HG03575 (cell line): Measurements from ENCODE around the gene PPP1R1B.

Experiments used
- ATAC-seq: cut with Tn5 transposase; IDR thresholded peaks from one replicate; pipeline ENCODE4 v1.9.1; 2021; ENCODE audit not compliant: unreplicated experiment, insufficient number of reproducible peaks, low FRiP score; ENCODE audit errors: extremely low read depth

Gene PPP1R1B

DNA sequence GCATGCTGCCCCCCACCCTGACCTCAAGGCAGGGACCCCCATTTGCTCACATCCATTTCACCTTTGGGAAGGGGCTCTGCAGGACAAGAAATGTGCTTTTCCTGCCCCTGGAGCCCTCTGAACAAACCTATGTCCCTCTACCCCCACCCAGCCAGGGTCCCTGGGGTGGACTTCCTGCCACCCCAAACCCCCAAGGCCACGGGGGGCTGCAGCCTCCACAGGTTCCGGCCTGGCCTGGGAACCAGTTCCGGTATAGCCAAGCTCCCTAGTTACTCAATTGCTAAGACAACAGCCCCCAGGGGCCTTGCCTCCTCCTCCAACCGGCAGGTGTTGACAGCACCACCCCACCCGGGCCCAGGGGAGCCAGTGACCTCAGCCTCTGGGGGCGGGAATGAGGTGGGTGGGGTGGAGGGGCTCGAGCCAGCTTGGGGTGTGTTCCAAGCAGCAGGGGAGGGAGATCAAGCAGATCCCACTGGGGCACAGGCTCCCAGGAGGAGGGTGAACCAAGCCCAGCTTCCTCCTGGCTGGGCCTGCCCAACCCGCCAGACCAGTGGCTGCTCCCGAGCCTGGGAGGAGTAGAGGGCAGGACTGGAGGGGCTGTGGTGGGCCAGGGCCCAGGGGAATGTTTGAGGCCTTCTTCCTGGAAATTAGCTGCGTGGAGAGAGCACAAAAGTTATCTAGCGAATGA, 48.1 kb downstream of the PPP1R1B start:
- no peak for ATAC-seq

DNA sequence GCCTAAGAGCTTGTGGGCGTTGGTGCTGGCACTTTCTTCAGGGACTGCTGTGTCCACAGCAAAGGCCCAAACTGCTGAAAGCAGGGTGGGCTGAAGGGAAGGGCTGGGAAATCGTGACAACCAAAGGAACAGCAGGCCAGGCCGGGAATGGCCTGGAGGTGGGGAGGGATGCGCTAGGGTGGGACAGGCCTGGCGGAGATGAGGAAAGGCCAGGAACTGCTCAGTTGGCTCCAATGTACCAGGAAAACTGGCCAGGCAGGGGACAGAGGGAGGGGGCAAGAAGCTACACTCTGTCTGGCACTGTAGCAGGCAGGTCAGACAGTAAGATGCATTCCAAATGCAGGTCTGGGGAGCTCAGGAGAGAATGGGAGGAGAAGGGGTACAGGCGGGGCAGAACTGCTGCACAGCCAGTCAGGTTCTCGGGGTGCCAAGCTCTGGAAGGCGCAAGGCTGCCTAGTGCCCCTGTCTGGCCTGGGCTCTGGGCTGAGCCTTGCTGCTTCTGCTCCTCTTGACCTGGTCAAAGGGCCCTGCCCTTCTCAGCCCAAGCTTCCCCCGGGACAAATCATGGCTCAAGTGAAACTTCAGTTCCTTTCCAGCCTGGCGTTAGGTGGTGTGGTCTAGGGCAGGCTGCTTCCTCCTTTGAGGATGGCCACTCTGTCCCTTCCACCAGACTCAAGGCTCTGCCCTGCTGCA, 48.8 kb downstream of the PPP1R1B start:
- no peak for ATAC-seq

DNA sequence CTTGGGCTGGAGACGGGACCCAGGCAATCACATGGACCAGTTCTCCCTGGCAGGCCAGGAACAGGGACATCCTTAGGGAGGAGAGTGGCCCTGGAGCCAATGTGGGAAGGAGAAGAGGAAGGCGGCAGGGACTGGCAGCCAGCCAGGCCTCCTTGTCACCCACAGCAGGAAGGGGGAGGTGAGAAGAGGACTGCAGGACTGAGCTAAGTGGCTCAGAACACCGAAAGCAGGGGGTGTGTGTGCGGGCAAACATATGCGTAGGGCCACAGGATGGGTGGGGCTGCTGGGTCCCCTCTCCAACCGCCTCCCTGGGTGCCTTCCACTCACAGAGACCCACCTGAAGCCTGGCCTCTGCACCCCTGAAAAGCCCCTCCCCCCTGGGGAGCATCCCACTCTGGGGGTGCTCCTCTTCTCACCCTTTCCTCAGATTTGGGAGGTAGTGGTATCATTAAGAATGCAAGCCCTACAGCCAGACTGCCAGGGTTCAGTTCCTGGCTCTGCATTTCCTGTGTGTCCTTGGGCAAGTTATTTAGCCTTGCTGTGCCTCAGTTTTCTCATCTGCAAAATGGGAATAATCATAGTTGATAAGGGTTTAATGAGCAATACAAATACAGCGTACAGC, 49.6 kb downstream of the PPP1R1B start:
- ATAC-seq: no peak

DNA sequence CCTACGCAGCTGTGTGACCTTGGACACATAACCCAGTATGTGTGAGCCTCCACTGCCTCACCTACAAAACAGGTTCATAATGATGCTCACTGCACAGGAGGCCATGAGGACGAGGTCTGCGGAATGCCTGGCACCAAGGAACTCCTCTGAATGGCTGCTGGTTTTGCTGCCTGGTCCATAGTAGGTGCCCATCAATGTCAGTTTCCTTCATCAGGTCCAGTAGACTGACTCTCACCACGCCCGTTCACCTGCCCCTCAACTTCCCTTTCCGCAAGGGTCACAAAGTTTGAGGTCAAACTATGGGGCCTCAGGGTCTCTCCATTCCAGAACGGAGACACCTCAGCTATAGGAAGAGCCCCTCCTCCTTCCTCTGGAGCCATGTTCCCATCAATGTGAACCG, 50.3 kb downstream of the PPP1R1B start:
- no peak for ATAC-seq

DNA sequence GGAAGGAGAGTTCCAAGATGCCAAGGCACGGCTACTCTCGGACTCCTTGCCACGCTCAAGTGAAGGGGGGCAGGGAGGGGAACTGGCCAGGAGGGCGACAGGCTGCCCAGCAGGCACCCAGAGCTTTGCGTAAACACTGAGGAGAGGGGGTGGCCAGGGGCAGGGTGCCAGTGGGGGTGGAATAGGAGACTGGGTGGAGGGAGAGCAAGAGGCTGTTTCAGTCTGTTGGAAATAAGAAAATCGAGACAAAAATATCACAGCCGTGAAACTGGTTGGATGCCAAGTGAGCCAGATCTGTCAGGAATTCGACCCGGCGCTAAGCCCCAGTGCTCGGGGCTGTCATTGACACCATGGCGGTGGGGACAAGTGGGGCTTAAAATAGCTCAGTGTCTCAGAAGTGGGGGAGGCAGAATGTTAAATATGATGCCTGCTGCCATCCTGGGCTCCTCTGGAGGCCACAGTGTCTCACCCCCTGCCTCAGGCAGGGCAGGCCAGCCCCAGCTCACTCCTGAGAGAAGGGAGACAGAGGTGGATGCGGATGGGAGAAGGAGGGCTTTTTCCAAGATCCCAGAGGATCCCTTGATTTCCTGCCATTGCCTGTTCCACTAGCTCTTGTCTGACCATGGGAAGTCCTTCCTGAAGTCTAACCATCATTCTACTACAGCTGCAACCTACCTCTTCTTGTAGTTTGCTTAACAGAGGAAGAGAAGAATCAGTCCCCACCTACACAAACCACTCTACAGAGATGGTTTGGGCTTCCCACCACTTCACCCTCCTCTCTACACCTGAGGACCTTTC, 51.0 kb downstream of the PPP1R1B start:
- no peak for ATAC-seq

DNA sequence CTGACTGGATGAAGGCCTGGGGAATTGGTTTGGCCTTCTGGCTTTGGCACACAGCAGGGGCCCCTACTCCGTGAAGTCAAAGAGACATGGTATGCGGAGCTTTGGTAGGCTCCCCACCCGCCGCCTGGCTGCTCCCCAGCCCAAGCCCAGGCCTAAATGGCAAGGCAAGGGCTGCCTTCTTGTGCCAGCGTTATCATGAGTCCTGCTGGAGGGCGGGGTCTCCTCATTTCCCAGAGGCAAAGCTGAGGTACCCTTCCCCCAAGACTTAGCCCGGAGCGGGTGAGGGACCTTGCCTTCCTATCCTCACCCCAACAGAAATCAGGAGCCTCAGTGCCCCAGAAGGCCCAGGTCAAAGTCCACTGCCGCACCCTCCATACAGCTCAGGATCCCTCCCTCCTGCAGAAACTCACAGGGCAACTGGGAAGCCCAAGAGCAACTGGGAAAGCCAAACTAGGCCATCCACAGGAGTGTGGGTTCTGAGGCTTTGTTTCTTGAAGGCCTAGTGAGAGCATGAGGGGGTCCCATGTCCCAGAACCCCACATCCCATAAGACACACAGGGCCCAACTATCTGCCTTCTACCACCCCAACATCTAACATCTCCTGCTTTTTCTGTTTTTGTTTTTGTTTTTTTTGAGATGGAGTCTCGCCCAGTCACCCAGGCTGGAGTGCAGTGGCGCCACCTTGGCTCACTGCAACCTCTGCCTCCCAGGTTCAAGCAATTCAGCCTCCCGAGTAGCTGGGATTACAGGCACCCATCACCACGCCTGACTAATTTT, 51.8 kb downstream of the PPP1R1B start:
- no peak for ATAC-seq

DNA sequence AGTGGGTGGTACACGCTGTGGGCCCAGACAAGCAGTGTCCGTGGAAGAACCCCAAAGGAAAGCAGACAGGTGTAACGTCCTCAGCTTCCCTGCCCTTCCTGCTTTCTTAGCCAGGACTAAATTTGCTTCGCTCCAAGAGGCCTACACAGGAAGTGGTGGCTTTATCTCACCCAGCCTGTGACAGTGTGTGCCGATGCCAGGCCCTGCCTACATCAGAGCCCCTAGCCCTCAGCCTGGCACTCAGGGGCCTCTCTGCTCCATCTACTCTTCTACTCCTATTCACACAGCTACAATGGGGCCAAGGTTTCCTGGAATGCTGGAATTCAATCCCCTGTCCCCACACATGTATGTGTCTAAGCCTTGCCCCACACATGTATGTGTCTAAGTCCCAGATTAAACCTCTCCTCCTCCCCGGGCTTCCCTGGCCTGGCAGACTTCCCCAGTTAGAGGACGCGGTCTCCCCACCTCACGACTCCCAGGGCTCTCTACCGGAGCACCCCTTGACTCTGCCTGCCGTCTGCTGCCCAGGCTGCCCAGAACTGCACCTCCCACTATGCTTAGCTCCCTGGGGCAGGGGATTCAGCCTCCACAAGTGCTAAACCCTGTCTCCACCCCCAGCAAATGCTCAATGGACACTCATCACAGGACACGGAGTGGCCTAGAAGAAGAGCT, 52.9 kb downstream of the PPP1R1B start:
- no peak for ATAC-seq

DNA sequence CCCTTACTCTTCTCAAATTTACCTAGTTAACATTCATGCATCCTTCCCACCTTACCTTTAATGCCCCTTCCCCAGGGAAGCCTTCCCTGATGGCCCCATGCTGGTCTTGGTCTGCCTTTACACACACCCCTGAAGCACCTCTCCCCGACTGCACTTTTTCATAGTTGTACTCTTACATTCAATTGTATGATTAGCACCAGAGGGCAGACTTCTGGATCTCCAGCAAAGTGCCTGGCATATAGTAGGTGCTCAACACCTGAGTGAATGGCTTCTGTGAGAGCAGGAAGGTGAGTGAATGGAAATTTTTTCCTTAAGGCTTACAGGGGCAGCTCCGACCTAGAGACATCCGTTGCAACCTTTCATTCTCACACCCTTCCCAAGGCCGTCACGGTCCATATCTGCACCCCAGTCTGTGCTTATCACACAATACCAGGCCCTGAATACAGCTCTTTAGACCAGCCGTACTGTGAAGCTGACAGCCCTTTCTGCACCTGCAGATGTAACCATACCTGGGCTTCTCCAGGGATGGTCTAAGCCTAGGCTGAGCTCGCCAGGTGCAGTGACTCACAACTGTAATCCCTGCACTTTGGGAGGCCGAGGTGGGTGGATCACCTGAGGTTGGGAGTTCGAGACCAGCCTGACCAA, 56.7 kb downstream of the PPP1R1B start:
- ATAC-seq: no peak

DNA sequence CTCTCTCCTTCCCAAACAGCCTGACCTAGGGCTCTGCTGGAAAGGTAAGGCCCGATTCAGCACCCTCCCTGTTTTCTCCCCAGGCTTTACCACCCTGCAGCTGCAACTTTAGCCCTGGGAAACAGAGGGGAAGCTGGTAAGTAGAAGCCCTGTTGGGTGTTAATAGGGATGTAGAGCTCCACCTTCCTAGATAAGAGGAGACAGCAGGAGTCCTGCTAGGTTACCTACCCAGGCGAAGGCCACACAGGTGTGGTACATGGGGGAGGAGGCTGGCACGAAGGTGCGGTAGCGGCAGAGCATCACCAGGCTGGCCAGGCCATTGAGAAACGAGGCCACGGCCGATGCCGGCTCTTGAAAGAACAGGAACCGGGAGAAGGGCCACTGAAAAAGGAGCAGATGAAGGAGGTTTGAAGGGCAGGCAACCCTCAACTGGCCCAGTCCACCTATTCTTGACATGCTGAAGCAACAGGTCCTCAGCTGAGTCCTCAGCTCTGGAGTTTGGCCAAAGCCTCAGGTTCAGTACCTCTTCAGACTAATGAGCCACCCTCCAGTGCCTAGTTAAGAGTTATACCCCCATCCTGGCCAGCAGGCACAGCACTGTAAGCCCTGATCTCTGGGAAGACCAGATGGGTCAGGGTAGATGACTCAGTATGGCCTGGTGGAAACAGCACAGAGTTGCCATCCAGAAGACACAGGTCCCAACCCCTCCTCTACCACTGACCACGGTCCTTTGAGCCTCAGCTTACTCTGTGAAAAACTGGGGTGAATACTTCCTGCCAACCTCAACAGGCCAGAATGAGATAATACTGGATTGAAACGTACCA, 57.8 kb downstream of the PPP1R1B start:
- ATAC-seq: no peak
